DOHH2 (cell line): Measurements from ENCODE around the gene TBC1D2B.
A peak's percentile ranks its signal among the peaks of the same experiment; 100 is the strongest.

Experiments used
- H3F3A ChIP-seq: fragments of 200-600 bp; sonication (generic), shearing (Covaris generic); 2 replicates; pipeline ENCODE4 v1.6.0; 2016; ENCODE audit warnings: antibody characterized with exemption, mild to moderate bottlenecking; ENCODE audit not compliant: control insufficient read depth, insufficient read depth
- H3K27ac ChIP-seq: fragments of 200-600 bp; sonication (generic); 2 replicates; pipeline ENCODE4 v1.5.1; 2014; ENCODE audit warnings: low read depth, mild to moderate bottlenecking, low read length, moderate library complexity
- H3K27me3 ChIP-seq: fragments of 200-600 bp; sonication (generic); 2 replicates; pipeline ENCODE4 v1.6.1; 2014; ENCODE audit warnings: mild to moderate bottlenecking, low read length, mixed read lengths; ENCODE audit not compliant: control insufficient read depth
- H3K36me3 ChIP-seq: fragments of 200-600 bp; sonication (generic); 2 replicates; pipeline ENCODE4 v1.6.1; 2014; ENCODE audit warnings: mild to moderate bottlenecking, low read length, moderate library complexity, mixed read lengths; ENCODE audit not compliant: control insufficient read depth
- H3K4me1 ChIP-seq: fragments of 200-600 bp; sonication (generic); 2 replicates; pipeline ENCODE4 v1.6.1; 2014; ENCODE audit warnings: mild to moderate bottlenecking, low read length, mixed read lengths; ENCODE audit not compliant: control insufficient read depth
- H3K4me2 ChIP-seq: fragments of 200-600 bp; sonication (generic); 2 replicates; pipeline ENCODE4 v1.6.0; 2014; ENCODE audit warnings: mild to moderate bottlenecking, low read length, moderate library complexity
- H3K4me3 ChIP-seq: fragments of 200-600 bp; sonication (generic); 2 replicates; pipeline ENCODE4 v1.5.1; 2014; ENCODE audit warnings: mild to moderate bottlenecking, low read length, mixed read lengths
- H3K79me2 ChIP-seq: fragments of 200-600 bp; sonication (generic); 2 replicates; pipeline ENCODE4 v1.6.1; 2014; ENCODE audit warnings: mild to moderate bottlenecking, low read length, mixed read lengths; ENCODE audit not compliant: control insufficient read depth
- H3K9me2 ChIP-seq: fragments of 200-600 bp; sonication (generic); replicated peaks from 2 replicates; pipeline ENCODE4 v1.6.1; 2014; ENCODE audit warnings: mild to moderate bottlenecking, low read length, mixed read lengths; ENCODE audit not compliant: control insufficient read depth
- H3K9me3 ChIP-seq: fragments of 200-600 bp; sonication (generic); 2 replicates; pipeline ENCODE4 v1.6.1; 2014; ENCODE audit warnings: antibody characterized with exemption, low read length, mixed read lengths; ENCODE audit not compliant: control insufficient read depth, insufficient read depth
- H4K20me1 ChIP-seq: fragments of 200-600 bp; sonication (generic); 2 replicates; pipeline ENCODE4 v1.6.0; 2014; ENCODE audit warnings: low read depth, mild to moderate bottlenecking, antibody characterized with exemption, low read length, moderate library complexity; ENCODE audit not compliant: control insufficient read depth, insufficient read depth
- EZH2phosphoT487 ChIP-seq: fragments of 200-600 bp; sonication (generic); IDR thresholded peaks from 2 replicates; pipeline ENCODE4 v1.6.1; 2017; ENCODE audit warnings: borderline replicate concordance, mild to moderate bottlenecking, antibody characterized with exemption, low read length, moderate library complexity, mixed read lengths
- TF ChIP-seq, protein P1 (sequence below): fragments of 200-600 bp; sonication (generic); IDR thresholded peaks from one replicate; pipeline ENCODE4 v1.5.1; 2014; ENCODE audit warnings: antibody characterized with exemption, mild to moderate bottlenecking, low read depth, low read length; ENCODE audit not compliant: poor library complexity, severe bottlenecking

TBC1D2B gene

DNA sequence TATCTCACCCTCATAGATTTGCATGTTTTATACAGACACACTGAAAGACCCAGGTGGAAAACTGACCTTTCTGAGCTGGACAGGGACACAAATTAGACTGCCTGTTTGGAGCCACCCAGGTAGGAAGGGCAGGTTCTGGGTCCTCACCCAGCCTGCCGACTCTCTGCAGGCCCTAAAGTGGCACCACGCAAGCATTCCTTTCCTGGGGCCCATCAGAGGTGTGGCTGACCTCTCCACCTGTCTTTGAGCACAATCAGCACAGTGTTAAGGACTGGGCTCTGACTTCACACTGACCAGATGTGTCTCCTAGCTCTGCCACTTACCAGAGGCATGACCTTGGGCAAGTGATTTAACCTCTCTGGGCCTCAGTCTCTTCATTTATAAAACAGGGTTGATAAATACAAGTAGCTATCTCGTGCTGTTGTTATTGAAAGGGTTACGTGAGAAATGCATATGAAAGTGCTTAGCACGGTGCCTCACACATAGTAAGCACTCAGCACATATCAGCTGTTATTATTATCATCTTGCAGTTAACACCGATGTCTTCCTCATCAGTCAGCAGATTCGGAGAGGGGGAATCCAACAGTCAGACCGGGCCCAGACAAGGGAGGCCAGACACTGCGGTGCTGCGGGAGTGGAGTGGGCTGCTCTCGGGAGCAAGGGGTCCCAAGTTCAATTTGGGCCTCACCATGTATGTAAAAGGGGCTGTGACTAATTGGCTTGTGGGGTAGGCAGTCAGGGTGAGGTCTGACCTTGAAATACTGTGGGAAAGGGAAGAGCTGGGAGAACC is 2.0 kb upstream of the TBC1D2B start:
- TF ChIP-seq, protein P1, sequence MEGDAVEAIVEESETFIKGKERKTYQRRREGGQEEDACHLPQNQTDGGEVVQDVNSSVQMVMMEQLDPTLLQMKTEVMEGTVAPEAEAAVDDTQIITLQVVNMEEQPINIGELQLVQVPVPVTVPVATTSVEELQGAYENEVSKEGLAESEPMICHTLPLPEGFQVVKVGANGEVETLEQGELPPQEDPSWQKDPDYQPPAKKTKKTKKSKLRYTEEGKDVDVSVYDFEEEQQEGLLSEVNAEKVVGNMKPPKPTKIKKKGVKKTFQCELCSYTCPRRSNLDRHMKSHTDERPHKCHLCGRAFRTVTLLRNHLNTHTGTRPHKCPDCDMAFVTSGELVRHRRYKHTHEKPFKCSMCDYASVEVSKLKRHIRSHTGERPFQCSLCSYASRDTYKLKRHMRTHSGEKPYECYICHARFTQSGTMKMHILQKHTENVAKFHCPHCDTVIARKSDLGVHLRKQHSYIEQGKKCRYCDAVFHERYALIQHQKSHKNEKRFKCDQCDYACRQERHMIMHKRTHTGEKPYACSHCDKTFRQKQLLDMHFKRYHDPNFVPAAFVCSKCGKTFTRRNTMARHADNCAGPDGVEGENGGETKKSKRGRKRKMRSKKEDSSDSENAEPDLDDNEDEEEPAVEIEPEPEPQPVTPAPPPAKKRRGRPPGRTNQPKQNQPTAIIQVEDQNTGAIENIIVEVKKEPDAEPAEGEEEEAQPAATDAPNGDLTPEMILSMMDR: no peak
- TF ChIP-seq EZH2phosphoT487: no peak
- Histone ChIP-seq H3K4me1 (peaks cover 28% of the 10 kb centered on the region), H4K20me1 (no peaks in the 10 kb centered on the region), H3K36me3 (no peaks in the 10 kb centered on the region), H3K27ac (no peak overlapping the region), H3F3A (no peaks in the 10 kb centered on the region), H3K9me3 (no peaks in the 10 kb centered on the region), H3K4me2 (no peak overlapping the region), H3K9me2 (no peaks in the 10 kb centered on the region), H3K79me2 (peaks cover 24% of the 10 kb centered on the region), H3K27me3 (no peaks in the 10 kb centered on the region), H3K4me3 (no peak overlapping the region)

DNA sequence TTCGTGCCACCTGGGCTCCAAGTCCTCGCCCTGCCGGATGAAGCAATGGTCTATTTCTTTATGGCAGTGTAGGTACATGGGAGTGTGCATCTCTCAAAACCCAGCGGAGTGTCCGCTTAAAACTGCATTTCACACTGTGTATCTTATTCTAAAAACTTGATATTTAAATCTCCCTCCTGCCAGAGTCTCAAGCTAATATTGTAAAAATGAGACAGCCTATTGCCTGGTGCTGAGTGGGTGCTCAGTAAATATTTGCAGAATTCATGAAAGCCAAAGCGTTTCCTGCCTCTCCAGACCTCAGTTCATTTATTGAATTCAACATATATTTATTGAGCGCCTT is 330 bp upstream of the TBC1D2B start:
- Histone ChIP-seq H3F3A (peaks cover 4% of the 10 kb centered on the region; the same call in 1 of the 2 replicates), H3K36me3 (no peaks in the 10 kb centered on the region), H3K4me3 (peak overlapping the region; percentile 95), H3K27me3 (no peaks in the 10 kb centered on the region), H4K20me1 (no peaks in the 10 kb centered on the region), H3K27ac (no peak overlapping the region), H3K4me2 (peak overlapping the region; percentile 71), H3K9me2 (no peaks in the 10 kb centered on the region), H3K4me1 (peaks cover 21% of the 10 kb centered on the region), H3K9me3 (no peaks in the 10 kb centered on the region), H3K79me2 (peaks cover 29% of the 10 kb centered on the region)
- TF ChIP-seq EZH2phosphoT487: no peak
- TF ChIP-seq, protein P1: no peak

DNA sequence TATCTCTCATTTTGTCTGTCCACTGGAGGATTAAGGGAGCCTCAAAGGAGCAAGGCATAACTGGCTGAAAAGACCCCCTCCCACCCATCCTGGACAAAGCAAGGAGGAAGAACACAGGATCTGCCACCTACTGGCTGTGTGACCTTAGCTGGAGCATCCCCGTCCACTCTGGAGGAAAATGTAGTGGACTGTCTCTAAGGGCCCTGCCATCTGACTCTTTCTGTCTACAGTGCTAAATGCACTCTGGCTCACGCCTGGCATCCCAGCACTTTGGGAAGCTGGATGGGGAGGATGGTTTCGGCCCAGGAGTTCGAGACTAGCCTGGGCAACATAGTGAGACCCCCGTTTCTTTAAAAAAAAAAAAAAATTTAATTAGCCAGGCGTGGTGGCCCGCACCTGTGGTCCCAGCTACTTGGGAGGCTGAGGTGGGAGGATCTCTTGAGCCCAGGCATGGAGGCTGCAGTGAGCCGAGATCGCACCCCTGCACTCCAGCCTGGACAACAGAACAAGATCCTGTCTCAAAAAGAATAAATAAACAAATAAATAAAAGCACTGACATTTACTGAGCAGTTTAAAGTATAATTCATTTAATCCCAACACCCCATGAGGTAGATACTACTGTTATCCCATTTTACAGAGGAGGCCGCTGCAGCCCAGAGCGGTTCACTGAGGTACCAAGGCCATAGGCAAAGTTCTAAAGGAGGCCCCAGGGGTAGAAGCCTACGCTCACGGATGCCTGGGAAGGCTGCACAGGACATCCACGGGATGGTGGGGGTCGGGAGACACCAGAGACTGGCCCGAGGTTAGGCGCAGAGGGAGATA is 1.1 kb downstream of the TBC1D2B start:
- no peaks in the 10 kb centered on the region for H3K27me3 ChIP-seq
- H4K20me1 ChIP-seq: no peaks in the 10 kb centered on the region
- peak overlapping the region; percentile 94 for H3K4me2 ChIP-seq
- H3K36me3 ChIP-seq: no peaks in the 10 kb centered on the region
- no peak for TF ChIP-seq EZH2phosphoT487
- TF ChIP-seq, protein P1: peak; percentile 20
- H3F3A ChIP-seq: peaks cover 4% of the 10 kb centered on the region; the same call in 1 of the 2 replicates
- H3K9me2 ChIP-seq: no peaks in the 10 kb centered on the region
- H3K4me1 ChIP-seq: peaks cover 21% of the 10 kb centered on the region
- peak overlapping the region; percentile 95 for H3K4me3 ChIP-seq
- H3K27ac ChIP-seq: no peak overlapping the region
- no peaks in the 10 kb centered on the region for H3K9me3 ChIP-seq
- H3K79me2 ChIP-seq: peaks cover 43% of the 10 kb centered on the region
